ENCODE results near the gene QRICH2.

DNA sequence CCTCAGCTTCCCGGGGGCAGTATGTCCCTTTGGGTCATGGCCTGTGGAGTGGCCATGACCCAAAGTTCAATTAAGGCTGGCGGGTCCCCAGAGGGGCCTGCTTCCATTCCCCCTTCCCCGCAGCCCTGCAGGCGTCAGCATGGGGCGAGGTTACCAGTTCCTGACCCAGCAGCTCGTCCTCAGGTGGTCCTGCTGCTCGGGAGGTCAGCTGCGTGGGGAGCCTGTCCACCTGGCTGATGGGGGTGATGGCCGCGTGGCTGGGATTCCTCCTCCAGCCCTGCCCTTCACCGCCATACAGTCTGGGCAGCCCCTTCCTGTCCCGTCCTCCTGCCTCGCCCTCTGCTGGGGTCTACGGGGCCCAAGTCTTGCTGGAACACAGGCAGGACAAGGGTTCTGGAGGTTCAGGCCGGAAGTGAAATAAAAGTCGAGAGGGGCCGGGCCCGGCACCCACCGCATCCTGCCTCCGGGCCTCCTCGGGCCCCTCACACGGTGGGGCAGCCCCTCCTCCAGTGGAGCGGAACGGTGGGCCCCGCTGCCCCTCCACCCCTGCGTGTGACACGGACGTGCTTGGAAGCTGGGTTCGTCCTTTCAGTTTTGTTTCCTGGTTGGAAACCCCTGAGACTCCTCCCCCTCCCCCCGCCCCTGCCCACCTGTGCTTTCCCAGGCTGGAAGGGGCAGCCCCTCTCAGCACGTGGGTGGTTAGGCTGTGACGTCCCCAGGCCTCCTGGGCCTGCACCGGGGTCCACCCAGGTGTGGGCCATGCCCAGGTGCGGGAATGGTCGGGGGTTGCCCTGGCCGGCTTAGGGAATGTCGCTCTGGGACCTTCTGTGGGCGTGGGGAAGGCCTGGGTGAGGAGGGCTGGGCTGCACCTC is 36.2 kb downstream of the QRICH2 start:
- TF ChIP-seq, protein P1, sequence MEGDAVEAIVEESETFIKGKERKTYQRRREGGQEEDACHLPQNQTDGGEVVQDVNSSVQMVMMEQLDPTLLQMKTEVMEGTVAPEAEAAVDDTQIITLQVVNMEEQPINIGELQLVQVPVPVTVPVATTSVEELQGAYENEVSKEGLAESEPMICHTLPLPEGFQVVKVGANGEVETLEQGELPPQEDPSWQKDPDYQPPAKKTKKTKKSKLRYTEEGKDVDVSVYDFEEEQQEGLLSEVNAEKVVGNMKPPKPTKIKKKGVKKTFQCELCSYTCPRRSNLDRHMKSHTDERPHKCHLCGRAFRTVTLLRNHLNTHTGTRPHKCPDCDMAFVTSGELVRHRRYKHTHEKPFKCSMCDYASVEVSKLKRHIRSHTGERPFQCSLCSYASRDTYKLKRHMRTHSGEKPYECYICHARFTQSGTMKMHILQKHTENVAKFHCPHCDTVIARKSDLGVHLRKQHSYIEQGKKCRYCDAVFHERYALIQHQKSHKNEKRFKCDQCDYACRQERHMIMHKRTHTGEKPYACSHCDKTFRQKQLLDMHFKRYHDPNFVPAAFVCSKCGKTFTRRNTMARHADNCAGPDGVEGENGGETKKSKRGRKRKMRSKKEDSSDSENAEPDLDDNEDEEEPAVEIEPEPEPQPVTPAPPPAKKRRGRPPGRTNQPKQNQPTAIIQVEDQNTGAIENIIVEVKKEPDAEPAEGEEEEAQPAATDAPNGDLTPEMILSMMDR (IDR thresholded peaks at IDR 0.05; ENCODE audit: borderline replicate concordance, extremely low read depth, low read length, poor library complexity, severe bottlenecking), result no peak
- no peak for TF ChIP-seq EZH2 (IDR thresholded peaks at IDR 0.05; ENCODE audit: borderline replicate concordance, low read depth, low read length, severe bottlenecking)
